Subcutaneous adipose tissue (tissue), 4 donors: ENCODE measurements around the gene MEOX2. TPM values are rescaled to one million over a fixed set of nuclear protein-coding genes. Genes with fewer than 3 reads are reported as not detected.

Experiments used
- total RNA-seq, 4 donors: library from RNA; depleted of rRNA; stranded (reverse); fragments of >200 nt; gene quantifications; one replicate each; pipeline ENCODE4 v1.1.0, GENCODE V29; 2016
- TF ChIP-seq, protein P1 (sequence below): fragments of 450-650 bp; IDR thresholded peaks from one replicate; pipeline ENCODE4 v1.5.1; 2016; ENCODE audit warnings: low read depth, mild to moderate bottlenecking, control low read depth, antibody characterized with exemption, moderate library complexity

The MEOX2 gene
- total RNA-seq, 4 donors from 2014 or later: 10.7 to 38.6 (median 23.1) TPM

DNA sequence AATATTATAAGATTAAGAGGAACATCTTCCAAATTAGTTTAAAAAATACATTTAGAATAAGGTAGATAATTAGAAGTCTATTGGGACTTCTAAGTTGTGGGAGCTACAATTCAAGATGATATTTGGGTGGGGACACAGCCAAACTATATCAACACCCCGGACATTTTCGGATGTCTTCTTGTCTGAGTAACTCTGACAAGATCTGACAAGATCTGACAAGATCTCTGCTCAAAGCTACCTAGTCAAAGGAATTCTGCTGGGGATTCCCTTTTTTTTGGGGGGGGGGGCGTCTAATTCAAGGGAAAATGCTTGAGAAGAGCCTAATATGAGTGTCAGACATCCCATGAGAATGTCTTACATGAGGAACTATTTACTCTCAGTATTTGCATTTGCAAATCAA, 119.4 kb downstream of the MEOX2 start:
- TF ChIP-seq, protein P1, sequence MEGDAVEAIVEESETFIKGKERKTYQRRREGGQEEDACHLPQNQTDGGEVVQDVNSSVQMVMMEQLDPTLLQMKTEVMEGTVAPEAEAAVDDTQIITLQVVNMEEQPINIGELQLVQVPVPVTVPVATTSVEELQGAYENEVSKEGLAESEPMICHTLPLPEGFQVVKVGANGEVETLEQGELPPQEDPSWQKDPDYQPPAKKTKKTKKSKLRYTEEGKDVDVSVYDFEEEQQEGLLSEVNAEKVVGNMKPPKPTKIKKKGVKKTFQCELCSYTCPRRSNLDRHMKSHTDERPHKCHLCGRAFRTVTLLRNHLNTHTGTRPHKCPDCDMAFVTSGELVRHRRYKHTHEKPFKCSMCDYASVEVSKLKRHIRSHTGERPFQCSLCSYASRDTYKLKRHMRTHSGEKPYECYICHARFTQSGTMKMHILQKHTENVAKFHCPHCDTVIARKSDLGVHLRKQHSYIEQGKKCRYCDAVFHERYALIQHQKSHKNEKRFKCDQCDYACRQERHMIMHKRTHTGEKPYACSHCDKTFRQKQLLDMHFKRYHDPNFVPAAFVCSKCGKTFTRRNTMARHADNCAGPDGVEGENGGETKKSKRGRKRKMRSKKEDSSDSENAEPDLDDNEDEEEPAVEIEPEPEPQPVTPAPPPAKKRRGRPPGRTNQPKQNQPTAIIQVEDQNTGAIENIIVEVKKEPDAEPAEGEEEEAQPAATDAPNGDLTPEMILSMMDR: no peak

DNA sequence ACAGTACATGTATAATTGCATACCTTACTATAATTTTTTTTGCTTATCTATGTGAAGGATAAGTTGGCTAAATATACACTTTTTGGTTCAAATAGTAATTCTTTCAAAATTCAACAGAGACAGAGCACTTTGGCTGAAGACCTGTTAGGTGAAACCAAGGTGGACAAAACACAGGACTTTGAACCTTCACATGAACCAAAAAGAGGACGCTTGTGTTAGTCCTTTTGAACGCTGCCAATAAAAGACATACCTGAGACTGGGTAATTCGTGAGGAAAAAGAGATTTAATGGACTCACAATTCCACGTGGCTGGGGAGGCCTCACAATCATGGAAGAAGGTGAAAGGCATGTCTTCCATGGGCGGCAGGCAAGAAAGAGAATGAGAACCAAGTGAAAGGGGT, 120.0 kb downstream of the MEOX2 start:
- TF ChIP-seq, protein P1: no peak

DNA sequence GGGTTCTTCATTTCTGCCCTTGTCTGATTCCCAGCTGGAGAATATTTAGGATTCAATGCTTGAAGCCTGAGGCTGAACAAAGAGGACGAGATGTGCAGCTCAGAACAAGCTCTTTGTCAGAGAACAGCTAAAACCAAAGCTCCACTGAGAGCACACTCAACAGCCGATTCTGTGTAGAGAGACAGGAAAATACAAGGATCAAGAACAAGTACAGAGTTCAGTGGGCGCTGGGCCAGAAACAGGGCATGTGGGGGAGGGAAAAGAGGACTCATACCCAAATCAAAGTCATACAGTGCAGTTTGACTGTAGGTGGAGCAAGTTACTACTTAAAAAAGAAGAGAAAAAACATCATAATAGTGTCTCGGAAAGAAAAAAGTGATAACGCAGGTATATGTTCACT, 124.6 kb downstream of the MEOX2 start, which contains the start of gene AGMO:
Gene AGMO (minus strand): TSS at position 181 of the 400 bp plus-strand sequence.
- TF ChIP-seq, protein P1: no peak

Other genes starting within 250 kb of the MEOX2 start
- 10 to 100 TPM in 2 of 4 donors, 1 to 10 TPM in 2; 2.4 to 28.6 (median 10.2) TPM for gene AGMO, start 124.7 kb downstream of the MEOX2 start, total RNA-seq